GM12801 (cell line): ENCODE measurements around the gene PRELP.

Source experiments
- TF ChIP-seq, protein P1 (sequence below): IDR thresholded peaks from one replicate; pipeline ENCODE4 v1.5.1; 2011; ENCODE audit warnings: control low read depth; ENCODE audit not compliant: insufficient read length; ENCODE audit errors: extremely low read depth

PRELP gene

DNA sequence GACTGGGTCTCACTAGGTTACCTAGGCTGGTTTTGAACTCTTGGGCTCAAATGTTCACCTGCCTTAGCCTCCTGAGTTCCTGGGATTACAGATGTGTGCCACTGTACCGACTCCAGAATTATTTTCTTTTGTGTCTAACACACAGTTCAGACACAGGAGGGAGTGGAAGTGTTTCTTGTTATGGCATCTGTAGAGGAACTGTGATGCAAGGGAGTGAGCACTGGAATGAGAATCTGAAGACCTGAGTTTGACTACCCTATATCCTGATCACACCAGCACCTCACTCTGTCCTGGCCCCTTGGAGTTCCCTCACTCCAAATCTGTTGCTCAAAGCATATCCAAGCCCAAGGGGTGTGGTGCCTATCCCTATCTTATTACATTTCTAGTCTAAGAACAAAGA is 33.5 kb downstream of the PRELP start:
- TF ChIP-seq, protein P1, sequence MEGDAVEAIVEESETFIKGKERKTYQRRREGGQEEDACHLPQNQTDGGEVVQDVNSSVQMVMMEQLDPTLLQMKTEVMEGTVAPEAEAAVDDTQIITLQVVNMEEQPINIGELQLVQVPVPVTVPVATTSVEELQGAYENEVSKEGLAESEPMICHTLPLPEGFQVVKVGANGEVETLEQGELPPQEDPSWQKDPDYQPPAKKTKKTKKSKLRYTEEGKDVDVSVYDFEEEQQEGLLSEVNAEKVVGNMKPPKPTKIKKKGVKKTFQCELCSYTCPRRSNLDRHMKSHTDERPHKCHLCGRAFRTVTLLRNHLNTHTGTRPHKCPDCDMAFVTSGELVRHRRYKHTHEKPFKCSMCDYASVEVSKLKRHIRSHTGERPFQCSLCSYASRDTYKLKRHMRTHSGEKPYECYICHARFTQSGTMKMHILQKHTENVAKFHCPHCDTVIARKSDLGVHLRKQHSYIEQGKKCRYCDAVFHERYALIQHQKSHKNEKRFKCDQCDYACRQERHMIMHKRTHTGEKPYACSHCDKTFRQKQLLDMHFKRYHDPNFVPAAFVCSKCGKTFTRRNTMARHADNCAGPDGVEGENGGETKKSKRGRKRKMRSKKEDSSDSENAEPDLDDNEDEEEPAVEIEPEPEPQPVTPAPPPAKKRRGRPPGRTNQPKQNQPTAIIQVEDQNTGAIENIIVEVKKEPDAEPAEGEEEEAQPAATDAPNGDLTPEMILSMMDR, result no peak

DNA sequence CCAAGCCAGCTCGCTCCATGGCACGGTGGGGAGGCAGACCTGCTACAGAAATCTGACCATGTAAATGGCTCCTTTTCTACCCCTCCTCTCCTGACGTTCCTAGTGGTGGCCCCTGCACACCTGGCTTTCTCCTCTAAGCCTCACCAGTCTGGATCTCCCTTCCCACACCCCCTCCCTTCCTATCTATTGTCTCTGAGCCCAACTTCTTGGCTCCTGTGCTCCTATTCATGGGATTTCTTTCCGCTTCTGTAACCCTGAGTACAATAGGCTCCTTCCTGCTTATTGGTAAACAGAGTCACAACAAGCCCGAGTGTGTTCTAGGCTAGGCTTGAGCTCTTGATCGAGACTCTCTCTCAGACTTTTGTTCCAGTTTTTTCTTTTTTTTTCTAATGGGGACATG is 35.9 kb downstream of the PRELP start:
- TF ChIP-seq, protein P1, result no peak

DNA sequence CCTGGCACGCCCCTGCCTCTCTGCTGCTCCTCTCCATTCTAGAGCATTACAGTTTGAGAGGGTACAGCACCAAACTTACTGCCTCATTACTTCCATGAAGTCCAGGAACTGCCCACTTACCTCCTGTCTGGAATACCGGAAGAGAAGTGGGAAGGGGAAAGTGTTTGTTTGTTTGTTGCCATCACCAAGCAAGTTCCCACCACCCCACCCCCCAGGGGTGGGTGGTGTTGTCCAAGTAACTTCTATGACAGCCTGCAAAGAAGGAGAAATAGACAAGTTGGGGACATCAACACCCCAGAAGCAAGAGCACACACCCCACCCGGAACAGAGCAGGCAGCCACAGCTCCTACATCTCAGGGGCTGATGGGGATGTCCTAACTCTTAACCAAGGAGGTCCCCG is 36.3 kb downstream of the PRELP start:
- TF ChIP-seq, protein P1, result no peak

DNA sequence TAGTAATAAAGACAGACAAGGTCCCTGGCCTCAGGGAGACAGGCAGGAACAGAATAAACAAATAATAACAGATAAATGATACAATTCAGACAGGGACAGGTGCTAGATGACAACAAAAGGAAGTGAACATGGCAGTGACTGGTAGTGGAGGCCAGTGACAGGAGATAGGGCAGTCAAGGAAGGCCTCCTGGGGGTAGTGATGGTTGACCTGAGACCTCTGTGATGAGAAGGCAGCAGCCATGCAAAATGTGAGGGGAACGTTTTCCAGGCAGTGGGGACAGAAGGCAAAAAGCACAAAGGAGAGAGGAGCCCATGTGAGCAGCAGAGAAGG is 36.9 kb downstream of the PRELP start:
- TF ChIP-seq, protein P1, result no peak

DNA sequence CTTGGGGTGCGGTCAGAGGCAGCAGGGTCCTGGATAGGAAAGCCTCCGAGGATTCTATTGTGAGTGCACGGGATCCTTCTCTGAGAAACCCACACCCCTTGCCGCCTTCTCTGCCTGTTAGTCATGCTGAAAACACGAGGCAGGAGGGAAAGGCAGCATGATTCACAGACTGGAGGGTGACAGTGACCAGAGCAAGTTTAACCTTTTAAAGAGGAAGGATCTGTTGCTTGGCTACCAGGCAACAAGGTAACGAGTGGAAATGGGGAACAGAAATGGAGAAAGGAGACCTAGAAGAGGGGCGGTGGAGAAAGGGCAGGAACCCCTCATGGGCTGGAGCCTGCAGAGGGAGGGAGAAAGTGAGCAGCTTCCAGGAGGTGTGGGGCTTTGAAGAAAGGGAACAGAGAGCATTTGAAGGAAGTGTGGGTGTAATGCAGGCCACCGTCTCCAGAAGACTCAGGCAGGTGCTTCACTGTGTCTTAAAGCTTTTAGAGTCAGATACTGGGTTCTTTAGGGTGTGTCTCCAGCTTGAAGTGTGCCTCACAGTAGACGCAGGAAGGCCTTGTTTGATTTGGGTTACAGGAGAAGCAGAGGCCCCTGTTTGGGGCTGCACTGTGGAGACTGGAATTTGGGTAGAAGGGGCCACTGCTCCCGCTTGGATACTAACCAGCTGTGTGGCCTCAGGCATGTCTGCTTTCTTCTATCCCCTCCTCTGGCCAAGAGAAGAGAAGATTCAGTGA is 37.4 kb downstream of the PRELP start:
- TF ChIP-seq, protein P1, result no peak

DNA sequence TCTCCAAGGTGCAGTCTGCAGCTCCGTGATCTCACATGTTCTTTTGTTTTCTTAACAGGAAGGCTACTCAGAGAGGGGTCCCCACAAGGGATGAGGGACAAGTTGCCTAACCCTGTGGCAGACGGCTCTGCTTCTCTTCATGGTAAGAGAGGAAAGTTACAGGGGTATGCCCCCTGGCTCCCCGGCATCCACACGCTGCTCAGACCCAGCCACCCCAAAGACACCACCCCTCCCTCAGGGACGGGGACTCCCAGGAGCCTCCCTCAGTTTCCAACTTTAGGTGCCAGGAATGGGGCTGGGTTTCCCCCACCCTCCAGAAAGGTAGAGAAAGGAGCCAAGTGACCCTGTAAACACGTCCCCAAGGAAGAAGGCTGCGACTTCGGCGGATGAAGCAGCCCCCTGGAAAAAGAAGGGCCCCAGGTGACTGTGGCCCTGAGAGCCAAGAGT is 38.0 kb downstream of the PRELP start:
- TF ChIP-seq, protein P1, result no peak

DNA sequence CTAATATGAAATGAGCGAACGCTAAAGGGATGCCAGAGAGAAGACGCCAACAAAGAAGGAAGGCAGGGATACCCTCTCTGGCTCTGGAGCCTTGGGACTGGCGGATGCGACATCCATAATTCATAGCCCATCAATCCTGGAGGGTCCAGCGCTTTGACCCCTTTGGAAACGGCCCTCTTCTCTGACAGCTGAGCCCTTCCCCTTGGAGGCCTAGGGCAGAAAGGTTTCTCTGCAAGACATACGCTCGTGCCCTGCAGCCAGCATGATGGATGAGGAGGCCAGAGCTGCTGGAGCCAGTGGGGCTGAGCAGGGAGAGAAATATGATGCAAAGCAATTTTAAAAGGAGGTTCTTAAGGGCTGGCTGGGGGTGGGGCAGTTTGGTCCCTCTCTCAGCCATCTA is 40.6 kb downstream of the PRELP start:
- TF ChIP-seq, protein P1, result no peak
